ENCODE measurements around the gene NFIA.

NFIA gene

GRCh38 chr1:61122389-61122788 is 40.0 kb downstream of the NFIA start:
- DNase-seq = no peak
- no peak overlapping the region for H4K8ac ChIP-seq (ENCODE audit: low read length)
- H2BK120ac ChIP-seq (ENCODE audit: low read depth, low read length) = no peak overlapping the region
- no peaks in the 10 kb centered on the region for H3K27me3 ChIP-seq (ENCODE audit: control insufficient read depth in 1 of 2, insufficient read depth in 1 of 2, low read length in 2 of 2)
- no peak overlapping the region for H3K18ac ChIP-seq (ENCODE audit: low read depth in 1 of 2, low read length in 2 of 2)
- no peak overlapping the region for H3K9ac ChIP-seq (ENCODE audit: low read length)
- H3K36me3 ChIP-seq (ENCODE audit: control insufficient read depth in 1 of 2, insufficient read depth in 2 of 2, low read depth in 1 of 2, low read length in 2 of 2) = no peaks in the 10 kb centered on the region
- no CpG with 5 or more reads among the region's 2 CpGs for WGBS
- no peak overlapping the region for H3K4ac ChIP-seq (ENCODE audit: low read depth in 1 of 2, low read length in 2 of 2)
- no peaks in the 10 kb centered on the region for H3K9me3 ChIP-seq (ENCODE audit: control insufficient read depth, low read length)
- H3K4me1 ChIP-seq (ENCODE audit: control insufficient read depth, insufficient read depth, low read depth, low read length) = no peaks in the 10 kb centered on the region
- H3K23ac ChIP-seq (ENCODE audit: low read length in 2 of 2) = no peak overlapping the region
- no peak overlapping the region for H3K4me2 ChIP-seq (ENCODE audit: low read length, poor library complexity, severe bottlenecking)
- no peak overlapping the region for H3K27ac ChIP-seq (ENCODE audit: low read length, poor library complexity, severe bottlenecking)
- H3K14ac ChIP-seq (ENCODE audit: low read length in 2 of 2) = no peak overlapping the region
- peaks cover 8% of the 10 kb centered on the region for H3K79me1 ChIP-seq (replicated peaks; ENCODE audit: low read length, poor library complexity, severe bottlenecking)
- H2AK5ac ChIP-seq (ENCODE audit: low read length, severe bottlenecking) = no peak overlapping the region
- no peak overlapping the region for H2BK12ac ChIP-seq (ENCODE audit: low read length in 2 of 2)
- no peak overlapping the region for H3K4me3 ChIP-seq (ENCODE audit: insufficient read depth in 1 of 2, low read depth in 1 of 2, low read length in 2 of 2)
- no peak overlapping the region for H2AFZ ChIP-seq (ENCODE audit: low read depth, low read length)
- no peak overlapping the region for H2BK5ac ChIP-seq (ENCODE audit: low read depth, low read length, poor library complexity, severe bottlenecking)
- H2BK15ac ChIP-seq (ENCODE audit: low read depth, poor library complexity, severe bottlenecking) = no peak overlapping the region
- H4K91ac ChIP-seq (ENCODE audit: low read length) = no peak overlapping the region

DNA sequence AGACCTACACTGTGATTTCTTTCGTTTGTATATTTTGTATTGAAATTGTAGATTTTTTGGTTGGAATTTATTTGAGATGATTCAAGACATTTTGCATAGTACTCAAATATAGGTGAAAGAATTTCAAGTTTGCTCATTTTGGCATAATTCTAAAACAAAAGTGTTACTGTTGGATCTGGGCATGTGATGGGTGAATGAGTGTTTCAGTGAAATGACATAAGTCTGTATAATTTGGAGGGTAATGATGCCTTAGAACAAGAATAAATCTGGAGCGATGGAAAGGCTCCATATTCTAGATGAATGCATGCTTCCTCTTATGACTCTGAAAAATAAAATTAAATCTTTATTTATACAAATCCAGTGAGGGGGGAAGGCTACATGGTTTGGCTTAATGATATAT is 41.0 kb downstream of the NFIA start:
- H4K91ac ChIP-seq (ENCODE audit: low read length) = no peak overlapping the region
- no peak overlapping the region for H3K27ac ChIP-seq (ENCODE audit: low read length, poor library complexity, severe bottlenecking)
- H2AK5ac ChIP-seq (ENCODE audit: low read length, severe bottlenecking) = no peak overlapping the region
- H3K4me2 ChIP-seq (ENCODE audit: low read length, poor library complexity, severe bottlenecking) = no peak overlapping the region
- H3K27me3 ChIP-seq (ENCODE audit: control insufficient read depth in 1 of 2, insufficient read depth in 1 of 2, low read length in 2 of 2) = no peaks in the 10 kb centered on the region
- no peak overlapping the region for H2BK15ac ChIP-seq (ENCODE audit: low read depth, poor library complexity, severe bottlenecking)
- H3K9me3 ChIP-seq (ENCODE audit: control insufficient read depth, low read length) = no peaks in the 10 kb centered on the region
- DNase-seq = no peak
- peaks cover 7% of the 10 kb centered on the region for H3K79me1 ChIP-seq (replicated peaks; ENCODE audit: low read length, poor library complexity, severe bottlenecking)
- WGBS = 100% methylated on average over 2 of the region's 2 CpGs
- no peak overlapping the region for H3K4ac ChIP-seq (ENCODE audit: low read depth in 1 of 2, low read length in 2 of 2)
- no peak overlapping the region for H3K9ac ChIP-seq (ENCODE audit: low read length)
- H3K23ac ChIP-seq (ENCODE audit: low read length in 2 of 2) = no peak overlapping the region
- H2BK5ac ChIP-seq (ENCODE audit: low read depth, low read length, poor library complexity, severe bottlenecking) = no peak overlapping the region
- H3K4me3 ChIP-seq (ENCODE audit: insufficient read depth in 1 of 2, low read depth in 1 of 2, low read length in 2 of 2) = no peak overlapping the region
- H3K36me3 ChIP-seq (ENCODE audit: control insufficient read depth in 1 of 2, insufficient read depth in 2 of 2, low read depth in 1 of 2, low read length in 2 of 2) = no peaks in the 10 kb centered on the region
- no peak overlapping the region for H2AFZ ChIP-seq (ENCODE audit: low read depth, low read length)
- no peak overlapping the region for H4K8ac ChIP-seq (ENCODE audit: low read length)
- no peak overlapping the region for H3K14ac ChIP-seq (ENCODE audit: low read length in 2 of 2)
- H2BK12ac ChIP-seq (ENCODE audit: low read length in 2 of 2) = no peak overlapping the region
- H3K18ac ChIP-seq (ENCODE audit: low read depth in 1 of 2, low read length in 2 of 2) = no peak overlapping the region
- no peaks in the 10 kb centered on the region for H3K4me1 ChIP-seq (ENCODE audit: control insufficient read depth, insufficient read depth, low read depth, low read length)
- no peak overlapping the region for H2BK120ac ChIP-seq (ENCODE audit: low read depth, low read length)

DNA sequence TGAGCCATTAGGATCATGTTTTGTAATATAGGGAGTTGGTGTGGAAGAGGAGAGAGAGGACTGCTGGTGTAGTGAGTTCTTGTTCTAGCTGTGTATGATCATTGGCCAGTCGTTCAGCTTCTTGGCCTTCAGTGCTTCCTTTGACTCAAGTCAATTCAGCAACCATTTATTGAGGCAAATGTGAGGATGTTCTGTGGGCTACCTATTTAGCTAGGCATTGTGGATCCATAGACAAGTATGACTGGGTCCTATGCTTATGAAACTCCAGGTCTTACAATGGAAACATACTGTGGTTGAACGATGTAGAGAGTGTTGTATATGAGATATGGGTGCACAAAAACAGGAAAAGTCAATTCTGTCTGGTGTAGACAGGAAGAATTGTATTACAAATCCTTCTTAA is 41.7 kb downstream of the NFIA start:
- H2BK12ac ChIP-seq (ENCODE audit: low read length in 2 of 2) = no peak overlapping the region
- no peak overlapping the region for H3K18ac ChIP-seq (ENCODE audit: low read depth in 1 of 2, low read length in 2 of 2)
- no peak overlapping the region for H3K4ac ChIP-seq (ENCODE audit: low read depth in 1 of 2, low read length in 2 of 2)
- H3K4me3 ChIP-seq (ENCODE audit: insufficient read depth in 1 of 2, low read depth in 1 of 2, low read length in 2 of 2) = no peak overlapping the region
- 89% methylated on average over 2 of the region's 2 CpGs for WGBS
- H3K4me1 ChIP-seq (ENCODE audit: control insufficient read depth, insufficient read depth, low read depth, low read length) = no peaks in the 10 kb centered on the region
- no peak overlapping the region for H3K27ac ChIP-seq (ENCODE audit: low read length, poor library complexity, severe bottlenecking)
- no peak overlapping the region for H3K23ac ChIP-seq (ENCODE audit: low read length in 2 of 2)
- H2AK5ac ChIP-seq (ENCODE audit: low read length, severe bottlenecking) = no peak overlapping the region
- no peak overlapping the region for H2BK120ac ChIP-seq (ENCODE audit: low read depth, low read length)
- H3K79me1 ChIP-seq (replicated peaks; ENCODE audit: low read length, poor library complexity, severe bottlenecking) = peaks cover 4% of the 10 kb centered on the region
- H4K8ac ChIP-seq (ENCODE audit: low read length) = no peak overlapping the region
- H3K36me3 ChIP-seq (ENCODE audit: control insufficient read depth in 1 of 2, insufficient read depth in 2 of 2, low read depth in 1 of 2, low read length in 2 of 2) = no peaks in the 10 kb centered on the region
- no peak overlapping the region for H2AFZ ChIP-seq (ENCODE audit: low read depth, low read length)
- no peak overlapping the region for H3K14ac ChIP-seq (ENCODE audit: low read length in 2 of 2)
- H2BK5ac ChIP-seq (ENCODE audit: low read depth, low read length, poor library complexity, severe bottlenecking) = no peak overlapping the region
- H3K9ac ChIP-seq (ENCODE audit: low read length) = no peak overlapping the region
- DNase-seq = no peak
- H3K4me2 ChIP-seq (ENCODE audit: low read length, poor library complexity, severe bottlenecking) = no peak overlapping the region
- no peak overlapping the region for H4K91ac ChIP-seq (ENCODE audit: low read length)
- H3K9me3 ChIP-seq (ENCODE audit: control insufficient read depth, low read length) = no peaks in the 10 kb centered on the region
- H2BK15ac ChIP-seq (ENCODE audit: low read depth, poor library complexity, severe bottlenecking) = no peak overlapping the region
- H3K27me3 ChIP-seq (ENCODE audit: control insufficient read depth in 1 of 2, insufficient read depth in 1 of 2, low read length in 2 of 2) = no peaks in the 10 kb centered on the region

- no peak overlapping the region for H3K27ac ChIP-seq (ENCODE audit: low read length, poor library complexity, severe bottlenecking)
- H3K14ac ChIP-seq (ENCODE audit: low read length in 2 of 2) = no peak overlapping the region
- H3K79me1 ChIP-seq (replicated peaks; ENCODE audit: low read length, poor library complexity, severe bottlenecking) = peaks cover 4% of the 10 kb centered on the region
- H3K4me3 ChIP-seq (ENCODE audit: insufficient read depth in 1 of 2, low read depth in 1 of 2, low read length in 2 of 2) = no peak overlapping the region
- H3K18ac ChIP-seq (ENCODE audit: low read depth in 1 of 2, low read length in 2 of 2) = no peak overlapping the region
- no peak overlapping the region for H3K4me2 ChIP-seq (ENCODE audit: low read length, poor library complexity, severe bottlenecking)
- no peak for DNase-seq
- no peaks in the 10 kb centered on the region for H3K4me1 ChIP-seq (ENCODE audit: control insufficient read depth, insufficient read depth, low read depth, low read length)
- no peak overlapping the region for H2BK120ac ChIP-seq (ENCODE audit: low read depth, low read length)
- H4K8ac ChIP-seq (ENCODE audit: low read length) = no peak overlapping the region
- H3K9ac ChIP-seq (ENCODE audit: low read length) = no peak overlapping the region
- H2AFZ ChIP-seq (ENCODE audit: low read depth, low read length) = no peak overlapping the region
- no peak overlapping the region for H3K4ac ChIP-seq (ENCODE audit: low read depth in 1 of 2, low read length in 2 of 2)
- no peak overlapping the region for H2BK12ac ChIP-seq (ENCODE audit: low read length in 2 of 2)
- H2BK15ac ChIP-seq (ENCODE audit: low read depth, poor library complexity, severe bottlenecking) = no peak overlapping the region
- 67% methylated on average over 1 of the region's 3 CpGs for WGBS
- no peak overlapping the region for H4K91ac ChIP-seq (ENCODE audit: low read length)
- no peak overlapping the region for H2AK5ac ChIP-seq (ENCODE audit: low read length, severe bottlenecking)
- H3K27me3 ChIP-seq (ENCODE audit: control insufficient read depth in 1 of 2, insufficient read depth in 1 of 2, low read length in 2 of 2) = no peaks in the 10 kb centered on the region
- H3K23ac ChIP-seq (ENCODE audit: low read length in 2 of 2) = no peak overlapping the region
- H3K9me3 ChIP-seq (ENCODE audit: control insufficient read depth, low read length) = no peaks in the 10 kb centered on the region
- H3K36me3 ChIP-seq (ENCODE audit: control insufficient read depth in 1 of 2, insufficient read depth in 2 of 2, low read depth in 1 of 2, low read length in 2 of 2) = no peaks in the 10 kb centered on the region
- H2BK5ac ChIP-seq (ENCODE audit: low read depth, low read length, poor library complexity, severe bottlenecking) = no peak overlapping the region
These were observed 42.3 kb downstream of the NFIA start for GRCh38 chr1:61124696-61125095.

Measured in mesenchymal stem cell (in vitro differentiated cells and primary cell).